Right renal cortex interstitium (tissue), 3 donors: ENCODE measurements around the gene PCSK1. TPM values are rescaled to one million over a fixed set of nuclear protein-coding genes. Genes with fewer than 3 reads are reported as not detected.

ENCODE experiments used
- DNase-seq, 3 donors: peaks; one replicate each; pipeline ENCODE4 v3.0.0-alpha.2; 2013; ENCODE audit warnings: low read depth in 3 of 3, low spot score in 2 of 3
- polyA plus RNA-seq, 3 donors: library from polyadenylated mRNA; unstranded; fragments of 120-200 nt; gene quantifications; one replicate each; pipeline ENCODE4 v1.2.1, GENCODE V29; 2013; ENCODE audit not compliant: insufficient read length in 3 of 3

The PCSK1 gene
- under 1 TPM; 0.17 to 0.31 (median 0.18) TPM for polyA plus RNA-seq

DNA sequence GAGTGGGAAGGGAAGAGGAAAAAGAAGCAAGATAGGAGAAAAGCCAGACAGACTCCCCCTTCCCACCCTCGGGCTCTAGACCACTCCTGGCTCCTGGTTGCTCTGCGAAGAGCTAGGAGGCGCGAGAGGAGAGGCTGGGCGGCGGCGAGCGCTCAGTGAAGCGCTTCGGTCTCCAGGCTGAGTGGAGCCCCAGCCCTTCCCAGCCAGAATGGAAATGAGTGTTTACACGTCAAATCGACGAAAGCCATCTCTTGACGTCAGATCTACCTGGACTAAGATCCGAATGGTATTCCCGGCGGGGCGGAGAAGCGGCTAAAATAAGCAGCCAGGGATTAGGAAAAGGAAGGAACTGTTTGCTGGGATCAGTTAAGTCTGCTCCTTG, at the start of gene PCSK1:
Gene PCSK1, minus strand, starts transcription at position 183 of the 382 bp plus-strand sequence. CDS start 206 bp downstream, outside the sequence.
- no peak for DNase-seq

DNA sequence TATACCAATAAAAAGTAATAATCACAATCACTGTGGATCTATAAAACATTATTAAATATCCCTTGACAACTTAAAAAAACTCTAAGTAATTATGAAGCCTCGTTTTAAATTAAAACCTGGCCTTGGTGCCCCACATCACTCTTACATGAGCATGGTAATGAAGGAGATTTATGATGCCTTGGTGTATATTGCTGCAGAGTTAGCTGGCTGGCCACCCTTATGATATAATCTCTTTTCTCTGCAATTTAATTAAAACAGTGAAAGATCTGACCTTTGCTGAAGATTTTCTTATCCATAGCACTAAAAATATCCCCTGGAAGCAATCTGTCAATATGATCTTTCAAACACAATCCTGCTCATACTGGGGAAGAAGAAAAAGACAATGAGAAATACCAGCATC, 48.8 kb upstream of the PCSK1 start:
- no peak for DNase-seq

DNA sequence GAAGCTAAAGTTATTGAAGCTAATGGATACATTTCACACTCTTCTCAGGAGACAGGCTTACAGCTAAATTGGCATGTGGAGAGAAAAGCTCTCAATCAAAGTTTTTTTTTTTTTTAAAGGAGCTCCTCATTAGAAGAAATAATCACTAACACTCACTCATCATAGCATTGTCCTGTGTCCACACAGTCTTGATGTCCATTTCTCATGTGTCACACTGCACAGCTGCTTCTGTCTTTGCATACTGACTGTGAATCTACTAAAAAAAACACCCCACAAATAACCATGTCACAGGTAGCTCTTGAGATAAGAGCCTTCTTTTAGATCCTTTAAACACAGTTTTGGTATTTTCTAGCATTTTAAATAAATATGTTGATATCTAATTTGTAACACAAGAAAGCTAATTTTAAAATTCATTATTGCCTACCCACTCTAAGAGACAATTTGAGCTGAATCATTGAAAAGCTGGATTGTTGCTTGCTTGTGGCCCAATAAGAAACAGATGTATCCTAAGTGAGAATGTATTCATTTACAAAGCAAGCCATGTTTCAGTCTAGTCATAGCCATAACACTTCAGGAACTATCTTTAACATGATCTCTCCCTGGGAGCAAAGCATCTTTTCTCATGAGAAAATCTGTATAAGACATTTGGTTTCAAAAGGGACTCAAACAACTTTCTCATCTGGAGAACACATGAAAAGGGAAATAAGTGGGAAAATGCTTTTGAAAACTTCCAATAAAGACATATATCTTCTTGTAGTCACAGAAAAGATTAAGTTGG, 48.1 kb upstream of the PCSK1 start:
- no peak for DNase-seq

DNA sequence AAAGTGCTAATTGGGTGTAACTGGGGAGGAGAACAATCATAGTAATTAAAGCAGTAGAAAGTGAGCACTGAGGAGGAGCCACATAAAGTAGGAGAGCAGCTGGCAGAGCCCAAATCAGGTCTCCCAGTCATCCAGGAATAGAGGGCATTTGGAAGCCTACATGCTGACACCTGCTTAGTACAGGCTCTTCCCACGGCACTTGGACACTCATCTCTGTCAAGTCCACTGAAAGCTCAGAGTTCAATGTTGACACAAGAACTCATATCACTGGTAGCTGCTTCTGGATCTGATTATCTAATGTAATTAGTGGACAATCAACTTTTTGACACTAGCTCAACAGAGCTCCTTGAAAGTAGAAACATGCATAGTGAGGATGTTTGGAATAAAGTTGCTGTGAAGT, 45.9 kb upstream of the PCSK1 start:
- DNase-seq: no peak

DNA sequence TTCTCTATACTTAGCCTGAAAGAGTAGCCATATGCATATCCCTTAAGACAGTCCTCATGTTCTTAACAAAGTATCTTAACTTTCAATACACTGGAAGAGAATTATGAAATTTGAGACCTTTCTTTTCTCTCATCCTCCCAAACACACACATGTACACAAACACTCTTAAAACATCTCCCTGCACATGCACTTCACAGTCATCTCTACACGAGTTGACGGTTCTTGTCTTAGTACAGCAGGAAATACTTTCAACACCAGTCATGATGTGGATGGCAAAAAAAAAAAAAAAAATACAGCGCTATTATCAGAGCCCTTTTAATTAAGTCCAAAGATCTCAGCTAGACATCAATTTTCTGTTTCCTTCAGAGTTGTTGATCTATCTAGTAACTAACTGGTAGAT, 43.6 kb upstream of the PCSK1 start:
- DNase-seq: no peak

DNA sequence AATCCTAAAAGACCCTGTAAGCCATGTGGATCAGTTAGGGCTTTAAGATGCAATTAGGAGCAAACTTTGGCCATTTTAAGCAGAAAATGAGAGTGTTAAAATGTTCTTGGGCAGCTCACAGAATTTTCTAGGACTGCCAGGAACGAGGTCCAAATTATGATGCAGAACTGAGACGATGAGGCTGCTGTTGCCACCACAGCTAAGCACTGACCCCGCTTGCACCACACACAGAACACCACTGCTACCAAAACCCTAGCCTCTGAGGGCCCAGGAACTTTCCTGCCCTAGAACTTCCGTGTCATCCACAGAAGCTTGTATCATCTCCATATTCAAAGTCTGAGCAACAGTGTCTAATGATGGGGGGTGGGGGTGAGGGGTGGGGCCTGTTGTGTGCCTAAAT, 41.0 kb upstream of the PCSK1 start:
- DNase-seq: no peak

DNA sequence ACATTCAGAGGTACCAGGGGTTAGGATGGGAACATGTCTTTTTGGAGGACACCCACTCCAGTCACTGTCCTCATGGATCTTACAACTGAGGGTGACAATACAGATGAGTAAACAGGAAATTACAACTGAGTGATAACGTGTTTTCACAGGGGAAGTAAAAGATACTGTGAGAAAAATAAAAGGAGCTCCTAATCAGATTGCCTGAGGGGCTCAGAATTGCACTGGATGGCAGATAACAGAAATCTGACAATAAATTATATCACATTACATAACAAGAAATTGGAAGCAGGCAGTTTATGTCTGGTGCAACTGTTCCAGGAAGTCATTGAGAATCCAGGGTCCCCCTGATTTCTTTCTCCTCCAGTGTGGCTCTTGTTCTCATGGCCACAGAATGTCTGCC, 40.1 kb upstream of the PCSK1 start:
- DNase-seq: no peak

DNA sequence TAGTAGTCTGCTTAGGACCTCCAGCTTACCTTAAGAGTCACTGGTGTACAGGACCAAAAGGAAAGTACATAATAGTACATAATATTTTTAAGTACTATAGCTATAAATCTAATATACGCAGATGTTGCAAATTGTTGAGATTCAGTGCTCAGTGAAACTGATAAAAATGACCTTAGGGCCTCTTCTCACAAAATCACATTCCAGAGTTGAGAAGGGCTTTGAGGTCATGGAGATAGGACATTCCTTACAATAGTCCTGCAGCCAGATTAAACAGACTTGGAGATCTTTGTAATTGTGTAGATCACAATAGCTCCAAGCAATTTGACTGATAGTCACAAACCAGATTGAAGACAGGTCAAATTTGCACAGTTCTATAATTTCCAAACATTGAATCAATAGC, 37.7 kb upstream of the PCSK1 start:
- no peak for DNase-seq

DNA sequence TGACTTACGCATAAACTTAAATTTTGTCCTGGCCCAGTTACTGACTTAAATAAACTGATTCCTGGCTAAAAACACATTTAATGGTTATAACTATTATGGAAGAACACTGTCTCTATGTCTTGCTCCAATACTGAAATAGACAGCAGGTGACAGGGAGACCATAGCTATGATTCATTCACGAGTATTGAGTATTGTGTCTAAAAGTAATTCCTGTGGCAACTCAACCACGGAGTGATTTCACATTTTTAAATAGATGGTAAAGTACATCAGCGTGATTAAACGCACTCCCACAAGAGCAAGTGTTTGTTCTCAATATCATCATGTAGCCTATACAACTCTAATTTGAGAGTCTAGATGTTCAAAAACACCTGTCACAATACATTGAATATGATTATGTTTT, 35.9 kb upstream of the PCSK1 start:
- DNase-seq: no peak

DNA sequence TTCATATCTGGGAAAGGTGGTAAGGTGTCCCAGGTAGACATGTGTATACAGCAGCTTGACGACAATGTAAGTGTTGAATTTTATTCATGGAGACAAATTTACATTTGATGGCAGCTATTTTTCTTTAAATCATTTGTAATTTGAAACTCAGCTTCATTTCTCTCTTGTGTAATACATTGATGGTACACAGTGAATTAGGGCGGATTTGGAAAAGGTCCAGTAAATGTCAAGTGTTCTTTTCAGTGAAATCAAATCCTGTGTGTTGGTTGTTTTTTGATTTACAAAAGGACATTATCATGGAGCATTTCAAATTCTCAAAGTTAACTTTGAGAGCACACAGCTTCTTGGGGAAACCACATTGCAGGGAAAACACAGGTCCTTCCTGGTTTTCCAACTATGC, 30.0 kb upstream of the PCSK1 start:
- DNase-seq: no peak

DNA sequence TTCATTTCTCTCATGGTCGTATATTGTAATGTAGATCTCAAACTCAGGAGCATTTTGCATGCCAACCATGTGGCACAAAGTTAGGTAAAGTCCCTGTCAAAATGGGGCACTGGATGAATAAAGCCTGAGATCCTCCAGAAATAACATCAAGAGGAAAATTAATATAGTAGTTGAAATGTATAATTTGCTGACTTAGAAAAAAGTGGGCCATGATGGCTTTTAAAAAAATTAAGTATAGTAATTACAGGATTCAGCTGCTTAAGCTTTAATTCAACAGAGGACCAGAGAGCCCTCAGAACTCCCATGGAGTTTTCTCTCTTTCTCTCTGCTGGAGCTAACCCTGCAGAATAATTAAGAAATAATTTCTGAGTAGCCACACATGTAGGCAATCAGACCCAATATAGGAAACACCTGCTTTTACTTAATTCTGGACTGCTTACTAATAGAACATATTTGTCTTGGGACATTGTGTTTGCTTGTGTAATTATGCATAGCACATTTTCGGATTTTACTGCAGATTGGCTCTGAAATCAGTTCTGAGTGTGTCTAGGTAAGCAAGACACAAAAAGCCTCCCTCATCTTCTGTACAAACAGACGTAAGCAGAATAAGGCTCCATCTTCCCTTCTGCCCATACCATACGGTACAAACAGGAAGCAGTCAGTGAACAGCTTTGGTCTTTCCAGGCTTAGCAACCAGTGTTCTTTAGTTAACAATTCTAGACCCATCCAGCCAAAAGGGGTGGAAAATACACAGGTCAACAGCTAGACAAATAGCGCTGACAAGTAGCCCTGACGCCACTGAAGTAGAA, 26.5 kb upstream of the PCSK1 start:
- no peak for DNase-seq

DNA sequence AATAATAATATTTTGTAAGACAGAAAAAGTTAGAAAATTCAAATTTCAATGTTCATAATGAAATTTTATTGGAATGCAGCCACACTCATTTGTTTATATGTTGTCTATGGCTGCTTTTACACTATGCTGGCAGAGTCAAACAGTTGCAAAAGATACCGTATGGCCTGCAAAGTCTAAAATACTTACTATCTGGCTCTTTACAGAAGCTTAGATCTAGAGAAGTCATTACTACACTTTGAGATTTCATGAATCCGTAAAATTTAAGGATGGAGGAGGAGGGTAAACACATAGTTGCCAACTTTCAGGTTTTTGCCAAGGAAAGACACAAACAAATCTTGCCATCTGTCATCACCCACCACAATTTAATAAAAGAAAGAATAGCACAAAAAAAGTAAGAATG, 25.1 kb upstream of the PCSK1 start:
- DNase-seq: no peak

DNA sequence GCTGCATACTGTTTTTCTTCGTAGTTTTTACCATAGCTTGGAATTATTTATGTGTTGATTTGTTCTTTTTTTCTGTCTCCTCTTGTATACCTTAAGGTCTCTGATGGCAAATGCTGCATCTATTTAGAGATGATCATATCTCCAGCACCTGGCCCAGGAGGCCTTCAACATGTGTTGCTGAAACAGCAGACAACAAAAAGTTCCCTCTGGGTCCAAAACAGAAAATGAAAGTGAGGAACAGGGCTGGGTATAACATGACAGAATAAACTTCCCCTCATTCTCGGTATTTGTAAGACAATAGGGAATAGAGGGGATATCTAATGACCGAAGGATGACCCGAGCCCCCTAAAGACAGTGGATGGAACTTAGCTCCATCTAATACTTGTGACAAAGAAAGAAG, 22.7 kb upstream of the PCSK1 start:
- DNase-seq: no peak

DNA sequence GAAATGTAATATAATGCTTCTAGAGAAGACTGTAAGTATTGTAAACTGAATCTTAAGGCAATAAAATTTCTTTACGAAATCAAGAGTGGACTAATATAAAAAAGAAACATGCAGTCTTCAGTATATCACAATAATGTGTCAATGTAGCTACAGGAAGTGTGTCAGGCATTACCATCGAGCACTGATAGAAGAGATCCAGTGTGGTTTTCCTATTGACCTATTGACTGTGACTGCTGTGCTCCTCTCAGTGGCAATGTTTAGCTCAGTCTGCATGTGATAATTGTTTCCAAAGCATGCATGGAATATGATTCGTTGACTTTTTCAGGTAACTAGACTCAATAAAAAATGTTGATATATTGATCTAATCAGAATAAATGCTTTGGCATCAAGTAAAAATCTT, 20.3 kb upstream of the PCSK1 start:
- no peak for DNase-seq

DNA sequence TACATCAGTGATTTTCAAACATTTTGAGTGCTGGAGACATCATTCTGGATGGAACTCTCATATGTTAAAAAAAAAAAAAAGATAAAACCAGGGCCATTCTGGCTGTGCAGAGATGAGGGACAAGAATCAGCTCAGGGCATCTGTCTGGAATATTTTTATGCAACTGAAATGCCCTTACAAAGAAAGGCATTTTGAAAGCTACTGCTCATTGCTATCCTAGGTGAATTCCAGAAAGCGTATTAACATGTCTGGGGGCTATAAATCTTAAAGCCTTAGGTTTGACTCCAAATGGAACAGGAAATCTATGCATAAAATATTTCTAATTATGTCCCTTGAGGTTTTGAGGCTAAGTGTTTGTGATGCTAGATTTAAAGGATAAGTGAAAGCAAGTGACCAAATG, 14.9 kb upstream of the PCSK1 start:
- DNase-seq: no peak

DNA sequence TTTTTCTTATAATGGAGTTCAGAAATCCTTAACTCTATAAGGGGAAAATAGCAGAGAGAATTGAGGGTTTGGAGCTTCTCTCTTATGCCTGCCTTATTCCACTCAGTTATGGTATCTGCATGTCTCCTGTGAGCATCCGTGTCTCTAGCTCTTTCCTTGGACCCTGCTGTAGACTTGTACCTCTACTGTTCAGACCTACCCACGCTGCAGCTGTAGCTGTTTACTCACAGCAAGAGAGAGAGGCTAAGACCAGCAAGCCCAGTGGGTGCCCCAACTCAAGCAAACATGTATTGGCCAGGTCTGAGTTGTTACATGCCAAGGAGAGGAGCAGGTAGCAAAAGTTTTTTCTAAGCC, 7.1 kb upstream of the PCSK1 start:
- no peak for DNase-seq

DNA sequence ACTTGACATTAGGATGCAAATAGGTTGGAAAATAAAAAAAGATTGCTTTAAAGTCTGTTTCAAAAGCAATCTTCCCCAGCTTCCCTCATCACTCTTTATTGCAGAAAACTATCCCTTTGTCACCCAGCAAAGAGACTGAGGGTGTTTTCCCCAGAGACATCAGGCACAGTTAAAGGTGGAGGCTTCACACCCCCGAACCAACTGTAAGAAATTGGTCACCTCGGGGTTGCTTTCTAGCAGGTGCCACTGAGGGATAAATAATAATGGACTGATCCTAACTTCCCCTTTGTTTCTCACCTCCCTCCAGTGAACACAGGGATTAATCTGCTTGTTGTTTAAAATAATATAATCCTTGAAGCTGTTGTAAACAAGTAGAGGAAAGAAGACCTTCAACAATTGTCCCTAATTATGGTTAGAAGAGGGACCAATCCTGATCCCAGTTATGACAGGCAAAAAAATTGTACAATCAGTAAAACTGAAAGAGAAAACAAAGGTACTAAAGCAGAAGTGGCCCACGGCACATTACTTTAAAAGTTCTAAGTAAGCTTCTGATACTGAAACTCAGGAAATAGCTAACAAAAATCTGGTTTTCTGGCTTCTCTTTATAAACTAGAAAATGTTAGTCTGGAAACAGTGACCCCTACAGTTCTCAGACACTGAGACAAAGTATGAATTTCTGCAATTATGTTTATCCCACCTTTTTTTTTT, 6.6 kb upstream of the PCSK1 start:
- DNase-seq: no peak

DNA sequence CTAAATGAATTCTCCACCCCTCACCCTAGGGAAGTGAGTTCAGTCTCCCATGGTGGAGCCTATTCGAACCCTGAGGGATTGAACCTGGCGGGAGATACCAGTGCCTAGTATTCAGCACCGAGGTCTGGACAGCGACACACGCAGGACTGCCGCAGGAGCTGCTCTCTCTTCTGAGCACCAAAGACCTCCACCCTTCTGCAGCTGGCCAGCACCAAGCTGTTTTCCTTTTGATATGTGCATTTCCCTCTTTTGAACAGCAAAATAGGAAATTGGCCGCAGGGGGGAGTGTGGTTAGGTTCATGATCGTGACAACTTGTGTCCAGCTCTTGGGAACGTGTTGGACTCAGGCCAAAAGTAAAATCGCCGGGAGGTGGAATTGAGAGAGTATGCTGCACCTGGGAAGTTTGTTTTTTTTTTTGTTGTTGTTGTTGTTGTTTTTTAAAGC, 1.2 kb upstream of the PCSK1 start:
- peak; percentile 52 to 73 (median 62) for DNase-seq

DNA sequence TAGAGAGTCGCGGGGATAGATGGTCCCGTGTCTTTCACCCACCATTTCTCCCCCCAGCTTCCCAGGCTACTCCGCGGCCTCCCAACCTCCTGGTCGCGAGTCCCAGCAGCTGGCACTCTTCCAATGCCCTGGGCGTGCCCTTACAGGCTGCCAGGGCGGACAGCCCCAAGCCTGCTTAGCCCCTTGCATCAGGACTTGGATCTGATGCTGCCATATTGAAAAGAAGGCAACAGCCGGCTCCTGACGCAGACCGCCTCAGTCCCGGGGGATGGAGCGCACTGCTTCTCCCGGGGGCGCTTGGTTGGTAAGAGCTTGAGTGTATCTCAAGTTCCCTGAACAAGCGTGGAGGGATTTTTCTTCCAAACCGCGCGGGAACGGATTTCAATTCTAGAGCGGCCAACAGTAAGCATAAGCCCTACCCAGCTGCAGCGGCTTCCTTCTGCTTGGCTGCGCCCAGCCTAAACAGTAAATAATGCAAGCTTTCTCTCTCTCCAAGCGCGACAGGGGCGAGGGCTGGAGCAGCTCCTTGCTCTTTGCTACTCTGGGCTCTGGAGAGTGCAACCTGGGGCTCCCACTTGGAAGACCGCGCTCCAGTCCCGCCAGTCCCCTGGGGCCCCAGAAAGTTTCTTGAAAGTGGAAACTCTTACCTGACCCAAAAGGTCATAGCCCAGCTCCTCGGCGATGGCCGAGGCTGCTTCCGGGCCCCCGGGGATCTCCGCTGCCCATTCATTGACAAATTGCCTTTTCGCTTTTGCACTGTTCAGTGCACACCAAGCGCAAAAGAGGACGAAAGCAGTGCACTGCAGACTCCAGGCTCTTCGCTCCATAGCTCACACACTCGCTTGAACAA, 607 bp downstream of the PCSK1 start:
- DNase-seq: no peak

DNA sequence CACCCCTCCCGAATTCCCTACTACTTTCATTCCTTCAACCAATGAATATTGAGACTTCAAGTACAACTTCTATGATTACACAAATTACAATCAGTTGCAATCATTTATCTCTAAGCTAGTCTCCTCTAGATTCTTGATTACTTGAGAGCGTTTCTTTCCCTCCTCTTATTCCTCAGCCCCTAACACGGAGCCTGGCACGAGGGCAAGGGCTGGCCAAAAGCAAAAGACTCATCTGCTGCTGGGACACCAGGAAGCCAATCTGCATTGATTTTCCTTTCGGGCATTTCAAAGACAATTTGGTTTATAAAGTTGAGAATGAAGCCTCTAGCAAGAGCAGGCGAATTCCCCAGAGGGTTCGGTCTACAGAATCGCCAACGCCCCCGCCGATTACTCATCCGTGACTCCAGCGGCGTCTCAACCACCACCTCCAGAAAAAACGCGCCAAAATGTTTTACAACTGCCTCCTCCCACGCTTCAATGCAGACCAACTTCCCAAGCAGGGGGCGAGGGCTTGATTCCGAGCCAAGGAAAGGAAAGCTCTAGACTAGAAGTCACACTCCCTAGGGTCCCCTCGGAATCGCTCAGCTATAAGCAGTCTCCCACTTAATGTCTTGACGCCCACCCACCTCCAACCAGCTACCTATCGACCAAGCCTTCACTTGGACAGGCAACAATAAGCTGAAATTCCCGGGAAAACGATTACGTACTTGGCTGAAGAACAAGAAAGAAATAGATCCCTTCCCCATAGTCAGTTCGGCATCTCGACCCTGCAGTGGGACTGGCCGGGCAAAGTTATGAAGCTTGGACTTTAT, 1.5 kb downstream of the PCSK1 start:
- no peak for DNase-seq
